NOMO-1 treated with DMSO at 0.1 percent for 48 hours (cell line): ENCODE results near the gene BSG.

Source experiments
- DNase-seq: peaks from one replicate; lab custom pipeline; 2025; ENCODE audit not compliant: unreplicated experiment; lab: John Stamatoyannopoulos, UW

BSG gene

GRCh38 chr19:572140-572742 is at the start of gene BSG:
Gene BSG (plus strand): TSS chr19:572596. CDS start chr19:572635, 39 bp downstream.
- DNase-seq, result peak; percentile 97

- DNase-seq, result no peak
Measured at GRCh38 chr19:522726-523125, 49.7 kb upstream of the BSG start.

- no peak for DNase-seq
Measured at GRCh38 chr19:524062-524674, 48.2 kb upstream of the BSG start.

GRCh38 chr19:525029-525428 is 47.4 kb upstream of the BSG start:
- DNase-seq, result no peak

- no peak for DNase-seq
Measured at GRCh38 chr19:525857-526419, 46.5 kb upstream of the BSG start.

GRCh38 chr19:530134-531008 is 42.0 kb upstream of the BSG start:
- DNase-seq, result no peak

- peak; percentile 74 for DNase-seq
Measured at GRCh38 chr19:531009-531752, 41.2 kb upstream of the BSG start.

- peak; percentile 28 for DNase-seq
Measured at GRCh38 chr19:531753-532560, 40.4 kb upstream of the BSG start, which contains the start of gene CDC34. Gene CDC34 (plus strand): TSS chr19:531760. CDS start chr19:531932, 172 bp downstream.

GRCh38 chr19:532561-533363 is 39.6 kb upstream of the BSG start:
- peak; percentile 37 for DNase-seq

GRCh38 chr19:533364-534058 is 38.9 kb upstream of the BSG start:
- DNase-seq, result no peak

GRCh38 chr19:534088-534487 is 38.3 kb upstream of the BSG start:
- no peak for DNase-seq

- DNase-seq, result no peak
Measured at GRCh38 chr19:535017-535835, 37.2 kb upstream of the BSG start.

GRCh38 chr19:536031-536880 is 36.1 kb upstream of the BSG start:
- DNase-seq, result no peak

GRCh38 chr19:536881-537404 is 35.5 kb upstream of the BSG start:
- DNase-seq, result no peak

GRCh38 chr19:538641-539428 is 33.6 kb upstream of the BSG start:
- DNase-seq, result no peak
